Adrenal gland (tissue), 12 donors: ENCODE results near the gene SLC38A2. TPM values are rescaled to one million over a fixed set of nuclear protein-coding genes. Genes with fewer than 3 reads are reported as not detected.
A peak's percentile ranks its signal among the peaks of the same experiment; 100 is the strongest.

Source experiments
- DNase-seq, 7 donors: peaks; one replicate each; pipeline ENCODE4 v3.0.0-alpha.2; 2019 to 2020
- H3K27ac ChIP-seq, 5 donors: fragments of 200-600 bp; sonication (generic) in 4 of 5; 1 replicate in 3 of 5; 2 replicates in 2 of 5; pipeline versions ENCODE4 v1.5.1 to v1.8.0; 2016 to 2020; ENCODE audit warnings: mild to moderate bottlenecking in 1 of 5
- H3K27me3 ChIP-seq: fragments of 200-600 bp; 2 replicates; pipeline ENCODE4 v1.8.0; 2021
- H3K36me3 ChIP-seq, 2 donors: fragments of 200-600 bp; replicated peaks in 1 of 2; 1 replicate in 1 of 2; 2 replicates in 1 of 2; pipeline versions ENCODE4 v1.5.1 to v1.8.0; 2018 to 2022
- H3K4me1 ChIP-seq, 2 donors: fragments of 200-600 bp; replicated peaks in 1 of 2; 1 replicate in 1 of 2; 2 replicates in 1 of 2; pipeline versions ENCODE4 v1.5.1 to v1.8.0; 2018 to 2021
- H3K4me3 ChIP-seq, 4 donors: fragments of 200-600 bp; sonication (generic) in 3 of 4; one replicate each; pipeline ENCODE4 v1.5.1; 2016 to 2018
- H3K9me3 ChIP-seq, 3 donors: fragments of 200-600 bp; sonication (generic) in 1 of 3; replicated peaks in 1 of 3; 1 replicate in 2 of 3; 2 replicates in 1 of 3; pipeline versions ENCODE4 v1.5.1 to v1.8.0; 2016 to 2021
- POLR2A ChIP-seq, 2 donors: fragments of 450-650 bp; IDR thresholded peaks; one replicate each; pipeline ENCODE4 v1.6.1; 2017; ENCODE audit warnings: antibody characterized with exemption in 2 of 2, mild to moderate bottlenecking in 2 of 2, moderate library complexity in 1 of 2
- WGBS, 4 donors: extraction: QIAGEN DNeasy Blood & Tissue Kit in 2 of 4; methylation state at CpG; one replicate each; pipeline versions ENCODE4 v1.1.5 to v1.1.7; 2013 to 2017; 5-methylcytosine and 5-hydroxymethylcytosine counted together
- intact Hi-C, 2 donors: fragments of 100-400 bp; cut with DNase I; formaldehyde crosslinking; loops; one replicate each; pipeline versions ENCODE4 v1.14.1 to v1.15.0; 2022 to 2023
- polyA plus RNA-seq, 3 donors: library from polyadenylated mRNA; stranded (reverse); fragments of 200-250 nt in 2 of 3; fragments of 350-450 nt in 1 of 3; fragmentation: Illumina TruSeq in 1 of 3; extraction: RNeasy Lipid Tissue Mini Kit (QIAGEN cat#74804) in 1 of 3; gene quantifications; one replicate each; pipeline ENCODE4 v1.2.3, GENCODE V29; 2013 to 2014
- total RNA-seq, 9 donors: library from RNA; depleted of rRNA in 4 of 9; stranded (reverse); fragments of >200 nt in 4 of 9; fragments of 120-200 nt in 1 of 9; fragmentation: NEBNext Ultra II Directional in 1 of 9; extraction: Animal tissue kit (Norgen Biotek cat#: 25700) in 1 of 9; gene quantifications; one replicate each; pipeline versions ENCODE4 v1.1.0 to v1.2.4, GENCODE V29; 2013 to 2023
- TF ChIP-seq, protein P1 (sequence below), 6 experiments: fragments of 450-650 bp in 4 of 6; fragments of 200-600 bp in 2 of 6; sonication (generic) in 1 of 6; IDR thresholded peaks; 1 replicate in 5 of 6; 2 replicates in 1 of 6; pipeline versions ENCODE4 v1.5.1 to v1.8.0; 2016 to 2021; ENCODE audit warnings: antibody characterized with exemption in 6 of 6, mild to moderate bottlenecking in 2 of 6, moderate library complexity in 1 of 6
- donor health status: healthy with polysubstance abuse.
- donor health status: Bipolar disorder and iron deficiency.
- donor health status: DM: yes; HTN: yes; CAD: no.
- donor health status: DM: no; HTN: no; CAD: no.
- donor health status: DM: no; HTN: no; CAD: no.
- donor health status: DM: yes; HTN: yes; CAD: no.

The SLC38A2 gene
- total and polyA plus RNA-seq, 12 donors: 94.6 to 948 (median 280) TPM

DNA sequence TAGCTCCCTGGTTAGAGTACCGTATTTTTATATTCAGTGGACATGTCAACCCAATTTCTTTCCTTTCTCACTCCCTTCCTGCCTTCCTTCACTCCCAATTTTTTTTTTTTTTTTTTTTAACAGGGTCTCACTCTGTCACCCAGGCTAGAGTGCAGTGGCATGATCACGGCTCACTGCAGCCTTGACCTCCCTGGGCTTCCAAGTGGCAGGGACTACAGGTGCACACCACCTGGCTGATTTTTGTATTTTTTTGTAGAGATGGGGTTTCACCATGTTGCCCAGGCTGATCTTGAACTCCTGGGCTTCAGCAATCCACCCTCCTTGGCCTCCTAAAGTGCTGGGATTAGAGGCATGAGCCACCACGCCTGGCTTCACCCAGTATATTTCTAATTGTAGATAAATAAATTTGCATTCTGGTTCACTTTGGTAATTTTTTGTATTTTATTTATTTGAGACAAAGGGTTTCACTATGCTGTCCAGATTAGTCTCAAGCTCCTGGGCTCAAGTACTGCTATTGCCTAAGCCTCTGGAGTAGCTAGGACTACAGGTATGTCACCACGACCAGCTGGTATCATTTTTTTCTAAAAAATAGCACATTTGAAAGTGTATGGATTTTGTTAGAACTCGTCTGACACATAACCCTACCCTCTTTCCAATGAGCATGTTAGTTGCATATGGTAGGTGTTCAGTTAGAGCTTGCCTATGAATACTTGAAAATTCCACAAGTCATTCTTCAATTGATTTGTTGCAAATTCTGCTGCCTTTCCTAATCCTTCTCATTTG, 15.7 kb downstream of the SLC38A2 start:
- Histone ChIP-seq H3K27ac (no peak overlapping the region), H3K4me1 (peaks cover 0 to 20% of the 10 kb centered on the region in 2 donors), H3K27me3 (no peaks in the 10 kb centered on the region), H3K4me3 (no peak overlapping the region), H3K36me3 (peaks cover 0 to 34% of the 10 kb centered on the region in 2 donors), H3K9me3 (no peaks in the 10 kb centered on the region)
- 54 to 61% (median 58%) methylated on average over 5 of the region's 5 CpGs for WGBS, 4 donors
- no peak for TF ChIP-seq POLR2A (IDR thresholded peaks at IDR 0.05)
- TF ChIP-seq, protein P1, sequence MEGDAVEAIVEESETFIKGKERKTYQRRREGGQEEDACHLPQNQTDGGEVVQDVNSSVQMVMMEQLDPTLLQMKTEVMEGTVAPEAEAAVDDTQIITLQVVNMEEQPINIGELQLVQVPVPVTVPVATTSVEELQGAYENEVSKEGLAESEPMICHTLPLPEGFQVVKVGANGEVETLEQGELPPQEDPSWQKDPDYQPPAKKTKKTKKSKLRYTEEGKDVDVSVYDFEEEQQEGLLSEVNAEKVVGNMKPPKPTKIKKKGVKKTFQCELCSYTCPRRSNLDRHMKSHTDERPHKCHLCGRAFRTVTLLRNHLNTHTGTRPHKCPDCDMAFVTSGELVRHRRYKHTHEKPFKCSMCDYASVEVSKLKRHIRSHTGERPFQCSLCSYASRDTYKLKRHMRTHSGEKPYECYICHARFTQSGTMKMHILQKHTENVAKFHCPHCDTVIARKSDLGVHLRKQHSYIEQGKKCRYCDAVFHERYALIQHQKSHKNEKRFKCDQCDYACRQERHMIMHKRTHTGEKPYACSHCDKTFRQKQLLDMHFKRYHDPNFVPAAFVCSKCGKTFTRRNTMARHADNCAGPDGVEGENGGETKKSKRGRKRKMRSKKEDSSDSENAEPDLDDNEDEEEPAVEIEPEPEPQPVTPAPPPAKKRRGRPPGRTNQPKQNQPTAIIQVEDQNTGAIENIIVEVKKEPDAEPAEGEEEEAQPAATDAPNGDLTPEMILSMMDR (IDR thresholded peaks at IDR 0.05): no peak
- intact Hi-C loops: no loop called here
- peak in 1 of 7 donors; percentile 29 for DNase-seq

DNA sequence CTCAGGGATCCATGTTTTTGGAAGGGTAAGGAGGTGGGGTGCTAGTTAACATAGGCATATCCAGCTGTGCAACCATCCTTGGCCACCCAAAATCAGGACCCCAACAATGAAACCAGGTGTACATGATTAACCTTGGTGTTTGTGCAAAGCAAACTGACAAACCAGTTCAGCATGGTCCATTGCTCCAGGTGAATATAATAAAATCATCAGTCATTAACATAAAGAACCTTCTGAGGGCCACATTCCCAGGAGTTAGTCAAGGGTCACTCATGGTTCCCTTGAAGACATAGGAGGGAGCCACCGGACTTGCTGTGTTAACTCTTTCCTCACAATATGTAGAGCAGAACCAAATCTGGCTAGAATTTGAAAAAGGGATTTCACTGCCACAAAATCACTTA, 17.8 kb downstream of the SLC38A2 start:
- H3K27ac ChIP-seq: no peak overlapping the region
- H3K27me3 ChIP-seq: no peaks in the 10 kb centered on the region
- peaks cover 0 to 13% of the 10 kb centered on the region in 2 donors for H3K36me3 ChIP-seq
- H3K4me3 ChIP-seq: no peak overlapping the region
- intact Hi-C loops: no loop called here
- no peak for DNase-seq
- TF ChIP-seq POLR2A (IDR thresholded peaks at IDR 0.05): no peak
- TF ChIP-seq, protein P1 (IDR thresholded peaks at IDR 0.05): no peak
- H3K4me1 ChIP-seq: no peaks in the 10 kb centered on the region
- H3K9me3 ChIP-seq: no peaks in the 10 kb centered on the region
- 29 to 43% (median 33%) methylated on average over 1 of the region's 1 CpG for WGBS, 4 donors

DNA sequence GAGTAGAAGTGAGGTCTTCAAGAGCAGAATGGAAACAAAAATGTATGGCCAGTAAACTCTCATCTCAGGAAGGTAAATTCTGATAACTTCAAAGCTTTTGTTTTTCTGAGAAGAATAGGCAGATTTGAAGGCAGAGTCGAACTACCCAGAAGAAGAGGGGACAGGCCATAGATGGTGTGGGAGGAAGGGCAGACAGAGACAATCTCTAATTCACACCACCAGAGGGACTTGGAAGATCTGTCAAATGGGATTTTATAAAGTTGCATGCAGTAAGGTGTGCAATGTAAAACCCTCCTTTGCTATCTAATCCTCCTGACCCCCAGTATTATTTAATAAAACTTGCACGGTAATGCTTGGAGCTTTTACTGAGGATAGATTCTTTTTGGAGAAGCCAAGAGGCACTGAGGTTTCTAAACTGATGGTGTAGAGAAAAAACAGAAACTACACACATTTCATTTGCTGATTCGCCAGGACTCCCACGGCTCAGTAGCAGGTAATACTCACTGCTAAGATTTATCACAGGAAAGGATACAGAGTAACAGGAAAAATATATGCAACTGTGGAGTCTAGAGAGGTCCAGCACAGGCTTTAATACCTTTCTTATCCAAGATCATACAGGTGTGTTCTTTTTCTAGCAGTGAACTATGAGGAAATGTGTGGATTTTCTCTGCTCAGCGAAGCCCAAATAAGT, 18.3 kb downstream of the SLC38A2 start:
- DNase-seq: no peak
- Histone ChIP-seq H3K4me3 (no peak overlapping the region), H3K4me1 (no peaks in the 10 kb centered on the region), H3K9me3 (no peaks in the 10 kb centered on the region), H3K27ac (no peak overlapping the region), H3K36me3 (peaks cover 0 to 8% of the 10 kb centered on the region in 2 donors), H3K27me3 (no peaks in the 10 kb centered on the region)
- TF ChIP-seq, protein P1 (IDR thresholded peaks at IDR 0.05): no peak
- TF ChIP-seq POLR2A (IDR thresholded peaks at IDR 0.05): no peak
- WGBS, 4 donors: 72 to 80% (median 78%) methylated on average over 5 of the region's 5 CpGs
- intact Hi-C loops: no loop called here

DNA sequence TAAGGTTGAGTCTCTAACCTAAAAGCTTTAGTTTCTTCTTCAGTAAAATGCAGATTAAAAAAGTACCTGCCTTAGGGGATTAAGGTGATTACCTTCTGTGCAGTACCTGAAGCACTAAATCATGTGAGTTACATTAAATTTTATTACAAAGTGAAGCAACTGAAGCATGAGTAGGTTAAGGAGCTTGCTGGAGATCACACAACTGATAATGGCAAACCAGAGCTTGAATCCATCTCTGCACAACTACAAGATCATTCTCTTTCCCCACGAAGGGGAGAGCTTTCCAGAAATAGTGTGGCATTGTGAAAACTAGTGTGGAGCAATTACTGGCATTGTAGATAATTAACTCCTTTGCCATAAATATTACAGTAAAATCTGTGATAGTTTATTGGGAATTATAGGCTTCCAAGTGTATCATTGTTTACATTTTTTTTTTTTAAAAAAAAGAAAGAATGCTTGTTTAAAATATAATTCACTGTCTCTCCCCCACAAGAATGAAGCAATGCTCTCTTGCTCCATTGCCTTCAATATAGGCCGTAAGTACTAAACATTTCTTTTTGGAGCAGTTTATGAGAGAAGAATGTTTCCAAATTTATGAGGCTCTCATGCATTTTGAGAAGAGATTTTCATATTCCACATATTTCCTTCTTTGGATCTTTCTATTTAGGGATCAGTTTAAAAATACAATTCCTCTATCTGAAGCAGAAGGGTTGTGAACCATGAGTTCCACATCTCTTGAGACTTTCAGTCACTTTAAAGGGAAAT, 20.5 kb downstream of the SLC38A2 start:
- intact Hi-C loops: no loop called here
- H3K4me3 ChIP-seq: no peak overlapping the region
- no peaks in the 10 kb centered on the region for H3K9me3 ChIP-seq
- H3K4me1 ChIP-seq: no peaks in the 10 kb centered on the region
- WGBS, 4 donors: 46 to 70% (median 59%) methylated on average over 2 of the region's 2 CpGs
- H3K27ac ChIP-seq: no peak overlapping the region
- no peaks in the 10 kb centered on the region for H3K27me3 ChIP-seq
- TF ChIP-seq, protein P1 (IDR thresholded peaks at IDR 0.05): no peak
- no peak for TF ChIP-seq POLR2A (IDR thresholded peaks at IDR 0.05)
- no peak for DNase-seq
- H3K36me3 ChIP-seq: no peaks in the 10 kb centered on the region
